C4-2B (cell line): ENCODE measurements around the gene ADORA2A.

Source experiments
- H3K27ac ChIP-seq: fragments of 450-650 bp; 2 replicates; pipeline ENCODE4 v1.5.1; 2017
- ZFX ChIP-seq: fragments of 450-650 bp; IDR thresholded peaks from 2 replicates; pipeline ENCODE4 v1.6.1; 2017
- TF ChIP-seq, protein P1 (sequence below): fragments of 450-650 bp; conservative IDR thresholded peaks from 2 replicates; pipeline ENCODE4 v1.5.1; 2017; ENCODE audit warnings: mild to moderate bottlenecking

ADORA2A gene

GRCh38 chr22:24389680-24390079, 37.7 kb upstream of the ADORA2A start:
- H3K27ac ChIP-seq: no peak overlapping the region
- no peak for TF ChIP-seq ZFX
- TF ChIP-seq, protein P1, sequence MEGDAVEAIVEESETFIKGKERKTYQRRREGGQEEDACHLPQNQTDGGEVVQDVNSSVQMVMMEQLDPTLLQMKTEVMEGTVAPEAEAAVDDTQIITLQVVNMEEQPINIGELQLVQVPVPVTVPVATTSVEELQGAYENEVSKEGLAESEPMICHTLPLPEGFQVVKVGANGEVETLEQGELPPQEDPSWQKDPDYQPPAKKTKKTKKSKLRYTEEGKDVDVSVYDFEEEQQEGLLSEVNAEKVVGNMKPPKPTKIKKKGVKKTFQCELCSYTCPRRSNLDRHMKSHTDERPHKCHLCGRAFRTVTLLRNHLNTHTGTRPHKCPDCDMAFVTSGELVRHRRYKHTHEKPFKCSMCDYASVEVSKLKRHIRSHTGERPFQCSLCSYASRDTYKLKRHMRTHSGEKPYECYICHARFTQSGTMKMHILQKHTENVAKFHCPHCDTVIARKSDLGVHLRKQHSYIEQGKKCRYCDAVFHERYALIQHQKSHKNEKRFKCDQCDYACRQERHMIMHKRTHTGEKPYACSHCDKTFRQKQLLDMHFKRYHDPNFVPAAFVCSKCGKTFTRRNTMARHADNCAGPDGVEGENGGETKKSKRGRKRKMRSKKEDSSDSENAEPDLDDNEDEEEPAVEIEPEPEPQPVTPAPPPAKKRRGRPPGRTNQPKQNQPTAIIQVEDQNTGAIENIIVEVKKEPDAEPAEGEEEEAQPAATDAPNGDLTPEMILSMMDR: no peak

- TF ChIP-seq, protein P1: no peak
- no peak for TF ChIP-seq ZFX
- no peak overlapping the region for H3K27ac ChIP-seq
Observed at GRCh38 chr22:24390156-24390555, 37.2 kb upstream of the ADORA2A start.

DNA sequence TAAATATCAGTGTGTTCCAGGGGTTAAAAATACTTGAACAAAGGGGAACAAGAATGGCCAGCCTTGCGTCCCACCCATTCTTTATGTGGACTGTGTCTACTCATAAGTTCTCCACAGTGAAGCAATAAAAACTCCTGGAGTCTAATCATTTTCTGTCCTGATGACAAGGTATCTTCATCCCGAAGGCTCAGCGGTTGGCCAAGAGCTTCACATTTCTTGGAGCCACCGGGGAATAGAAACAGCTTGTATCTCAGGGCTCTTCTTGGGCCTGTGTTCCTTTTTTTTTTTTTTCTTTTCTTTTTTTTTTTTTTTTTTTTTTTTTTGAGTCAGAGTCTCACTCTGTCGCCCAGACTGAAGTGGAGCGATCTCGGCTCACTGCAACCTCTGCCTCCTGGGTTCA, 36.8 kb upstream of the ADORA2A start:
- TF ChIP-seq ZFX: no peak
- TF ChIP-seq, protein P1: no peak
- H3K27ac ChIP-seq: no peak overlapping the region

- no peak overlapping the region for H3K27ac ChIP-seq
- TF ChIP-seq, protein P1: no peak
- no peak for TF ChIP-seq ZFX
Observed at GRCh38 chr22:24391836-24392217, 35.6 kb upstream of the ADORA2A start.

GRCh38 chr22:24392218-24392931, 35.0 kb upstream of the ADORA2A start:
- TF ChIP-seq, protein P1: no peak
- no peak for TF ChIP-seq ZFX
- H3K27ac ChIP-seq: no peak overlapping the region

- H3K27ac ChIP-seq: no peak overlapping the region
- TF ChIP-seq, protein P1: no peak
- no peak for TF ChIP-seq ZFX
Observed at GRCh38 chr22:24393012-24393559, 34.3 kb upstream of the ADORA2A start.

- H3K27ac ChIP-seq: no peak overlapping the region
- no peak for TF ChIP-seq ZFX
- TF ChIP-seq, protein P1: no peak
Observed at GRCh38 chr22:24393848-24394247, 33.6 kb upstream of the ADORA2A start.
